DMS114 treated with DMSO at 0.1 percent for 48 hours (cell line): Measurements from ENCODE around the gene ASPA.
"Not testable (repeated sequence)": the region's sequence is repeated elsewhere in the genome, so short reads cannot be mapped to it uniquely, and the experiment has no call there.

Source experiments
- DNase-seq: peaks from one replicate; lab custom pipeline; 2025; ENCODE audit not compliant: unreplicated experiment; lab: John Stamatoyannopoulos, UW

ASPA gene

DNA sequence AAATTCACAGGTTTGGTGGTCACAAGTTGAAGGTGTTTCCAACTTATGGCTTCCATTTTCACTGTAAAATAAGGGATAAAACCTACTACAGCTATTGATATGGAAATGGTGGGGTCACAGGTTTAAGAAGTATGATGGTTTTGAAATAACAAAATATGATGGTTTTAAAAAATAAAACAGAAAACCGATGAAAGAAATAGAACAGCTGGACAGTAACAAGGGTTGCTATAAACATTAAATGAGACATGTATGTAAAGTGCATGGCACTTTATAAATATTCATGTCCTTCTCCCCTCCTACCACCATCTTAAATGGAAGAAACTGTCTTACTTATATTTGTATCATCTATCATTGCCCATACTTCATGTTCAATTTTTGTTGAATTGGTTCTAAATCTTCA lies 31.3 kb downstream of the ASPA start:
- no peak for DNase-seq

DNA sequence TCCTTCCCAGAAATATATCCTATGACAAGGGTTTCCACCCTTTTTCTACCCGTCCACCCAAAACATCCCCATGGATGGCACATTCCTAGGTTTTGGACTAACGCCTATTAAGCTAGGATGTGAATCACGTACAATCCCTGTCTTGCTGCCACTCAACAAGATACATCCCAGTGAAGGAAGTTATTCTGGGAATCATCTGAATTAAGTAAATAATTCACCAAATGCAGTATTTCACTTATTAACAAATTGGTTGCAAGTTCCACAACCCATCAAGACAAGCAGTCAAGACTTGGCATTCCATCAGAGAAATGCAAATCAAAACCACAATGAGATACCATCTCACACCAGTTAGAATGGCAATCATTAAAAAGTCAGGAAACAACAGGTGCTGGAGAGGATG lies 32.1 kb downstream of the ASPA start:
- DNase-seq, result no peak

DNA sequence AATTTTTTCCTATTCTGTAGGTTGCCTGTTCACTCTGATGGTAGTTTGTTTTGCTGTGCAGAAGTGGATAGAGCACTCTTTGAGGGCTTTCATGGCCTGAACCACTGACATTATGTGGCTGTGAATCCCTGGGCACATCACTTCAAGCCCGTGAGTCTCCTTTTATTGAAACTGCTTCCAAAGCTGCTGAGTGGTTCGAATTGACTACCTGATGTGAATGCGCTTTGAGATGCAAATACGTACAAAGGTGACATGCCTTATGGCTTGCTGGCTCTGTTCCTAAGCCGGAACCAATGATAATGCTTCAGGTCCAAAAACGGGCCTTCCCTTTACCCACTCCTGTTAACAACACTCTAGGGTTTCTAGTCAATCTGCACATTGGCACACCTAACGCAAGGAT lies 34.3 kb downstream of the ASPA start:
- no peak for DNase-seq

DNA sequence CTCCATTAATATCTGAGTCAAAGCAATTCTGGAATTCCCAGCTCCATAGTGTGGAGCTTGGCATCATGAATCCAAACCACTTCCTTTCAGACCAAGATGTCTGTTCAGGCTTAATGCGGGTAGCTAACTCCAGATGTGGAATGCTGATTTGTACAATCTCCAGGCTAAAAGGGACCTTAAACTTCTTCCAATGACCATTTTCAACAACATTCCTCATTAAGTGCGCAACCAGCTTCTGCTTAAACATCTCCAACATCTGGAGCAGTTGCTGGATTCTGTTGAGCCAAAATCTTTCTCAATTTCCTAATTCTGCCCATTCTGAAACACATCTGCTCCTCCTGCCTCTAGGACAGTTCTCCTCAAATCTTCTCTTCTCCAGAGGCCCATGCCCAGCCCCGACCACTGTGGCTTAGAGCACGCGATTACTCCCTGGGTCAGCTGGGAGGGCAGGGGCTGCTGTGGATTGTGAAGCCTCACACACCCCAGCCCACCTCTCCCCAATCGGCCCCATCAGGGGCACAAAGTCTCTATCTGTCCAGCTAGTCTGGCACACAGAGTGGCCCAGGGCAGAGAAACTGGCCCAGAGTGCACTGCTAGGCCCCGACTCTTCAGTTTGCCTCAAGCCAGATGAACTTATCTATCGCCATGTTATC lies 36.2 kb downstream of the ASPA start:
- DNase-seq, result no peak

DNA sequence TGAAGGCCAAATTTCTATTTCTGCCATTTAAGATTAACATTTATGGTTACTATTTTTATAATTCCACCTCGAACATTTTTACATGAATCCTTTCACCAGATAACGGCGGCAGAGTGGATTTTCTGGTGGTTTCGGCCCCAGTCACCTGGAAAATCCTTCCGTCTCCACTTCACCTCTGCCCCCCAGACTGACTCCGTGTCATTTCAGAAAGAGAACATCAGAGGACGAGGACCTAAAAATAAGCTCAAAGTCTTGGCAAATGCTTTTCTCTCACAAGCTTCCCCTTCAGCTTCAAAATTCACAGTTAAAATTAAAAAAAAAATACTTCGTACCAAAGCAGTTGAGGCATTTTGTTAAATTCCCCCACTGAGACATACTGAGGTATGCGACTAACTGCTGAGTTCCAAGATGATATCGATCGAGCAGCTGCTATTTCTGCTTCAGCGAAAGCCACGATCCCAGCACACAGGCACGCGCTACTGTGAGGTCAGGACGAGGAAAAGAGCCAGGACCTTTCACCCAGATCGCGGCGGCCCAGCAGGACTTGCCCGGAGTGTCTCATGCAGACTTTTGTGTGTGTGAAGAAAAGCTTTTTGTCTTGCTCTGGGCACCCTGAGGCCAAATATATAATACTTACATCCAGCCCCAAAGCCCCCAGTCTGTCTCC lies 36.8 kb downstream of the ASPA start:
- no peak for DNase-seq

DNA sequence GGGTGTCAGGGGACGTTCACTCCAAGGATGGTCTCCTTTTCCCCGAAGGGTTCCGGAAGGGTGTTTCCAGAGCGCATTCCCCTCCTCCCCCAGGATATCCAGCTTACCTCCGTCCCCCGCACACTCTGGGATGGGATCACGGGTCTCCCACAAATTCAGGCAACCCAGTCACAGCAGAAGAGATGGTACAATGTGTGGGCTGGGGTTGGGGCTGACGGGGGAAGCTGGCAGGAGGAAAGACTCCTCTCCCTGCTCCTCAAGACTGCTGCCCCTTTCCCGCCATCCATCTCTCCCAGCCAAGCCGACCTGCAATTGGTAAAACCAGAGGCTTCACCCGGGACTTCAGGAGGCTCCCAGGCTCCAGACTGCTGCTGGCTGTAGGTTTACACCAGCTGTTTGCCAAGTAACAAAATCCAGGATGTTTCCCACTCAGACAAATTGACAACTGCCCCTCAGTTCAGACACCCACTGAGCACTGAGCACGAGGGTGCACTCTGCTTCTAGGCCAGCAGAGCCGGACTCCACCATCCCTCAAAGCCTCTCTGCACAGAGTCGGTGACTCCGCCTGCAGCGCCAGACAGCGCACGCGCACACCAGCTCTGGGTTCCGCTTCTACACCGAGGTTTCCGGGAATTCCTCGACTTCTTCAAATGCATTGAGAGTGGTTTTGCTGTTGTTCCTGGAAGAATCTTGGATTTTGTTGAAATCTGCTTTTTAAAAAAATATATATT lies 37.7 kb downstream of the ASPA start:
- no peak for DNase-seq

DNA sequence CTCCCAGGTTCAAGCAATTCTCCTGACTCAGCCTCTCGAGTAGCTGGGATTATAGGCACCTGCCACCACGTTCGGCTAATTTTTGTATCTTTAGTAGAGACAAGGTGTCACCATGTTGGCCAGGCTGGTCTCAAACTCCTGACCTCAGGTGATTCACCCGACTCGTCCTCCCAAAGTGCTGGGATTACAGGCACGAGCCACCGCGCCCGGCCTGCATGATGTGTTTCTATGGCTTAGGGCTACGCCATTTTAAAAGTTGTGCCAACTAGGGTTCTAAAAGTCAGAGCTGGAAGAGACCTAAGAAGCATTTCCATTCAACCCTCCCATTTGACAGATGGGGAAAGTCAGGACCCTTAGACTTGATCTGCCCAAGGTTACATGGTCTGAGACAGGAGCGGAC lies 38.4 kb downstream of the ASPA start:
- DNase-seq, result not testable (repeated sequence)

DNA sequence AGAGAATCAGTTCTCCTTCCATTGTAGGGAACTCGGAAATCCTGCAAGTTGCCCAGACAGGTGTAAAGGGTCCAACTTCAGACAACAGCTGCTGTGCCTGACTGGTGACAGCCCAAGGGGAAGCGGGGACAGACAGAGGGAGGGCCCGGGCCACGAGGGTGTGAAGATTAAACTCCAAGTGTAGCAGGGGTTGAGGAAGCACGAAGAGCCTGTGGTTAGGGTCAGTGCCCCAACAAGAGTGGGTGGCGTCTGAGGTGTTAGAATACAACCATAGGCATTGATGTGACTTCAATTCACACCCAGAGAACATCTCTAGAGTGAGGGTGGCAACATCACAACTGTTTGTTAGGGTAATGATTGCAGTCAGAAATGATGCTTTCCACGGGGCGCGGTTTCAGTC lies 39.1 kb downstream of the ASPA start:
- DNase-seq, result no peak

DNA sequence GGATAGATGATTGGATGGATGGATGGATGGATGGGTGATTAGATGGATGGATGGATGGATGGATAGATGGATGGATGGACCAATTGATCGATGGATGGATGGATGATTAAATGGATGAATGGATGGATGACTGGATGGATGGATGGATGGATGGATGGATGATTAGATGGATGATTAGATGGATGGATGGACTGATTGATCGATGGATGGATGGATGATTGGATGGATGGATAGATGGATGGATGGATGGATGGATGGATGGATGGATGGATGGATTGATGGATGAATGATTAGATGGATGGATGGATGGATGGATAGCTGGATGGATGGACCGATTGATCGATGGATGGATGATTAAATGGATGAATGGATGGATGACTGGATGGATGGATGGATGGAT lies 43.7 kb downstream of the ASPA start:
- DNase-seq, result not testable (repeated sequence)

DNA sequence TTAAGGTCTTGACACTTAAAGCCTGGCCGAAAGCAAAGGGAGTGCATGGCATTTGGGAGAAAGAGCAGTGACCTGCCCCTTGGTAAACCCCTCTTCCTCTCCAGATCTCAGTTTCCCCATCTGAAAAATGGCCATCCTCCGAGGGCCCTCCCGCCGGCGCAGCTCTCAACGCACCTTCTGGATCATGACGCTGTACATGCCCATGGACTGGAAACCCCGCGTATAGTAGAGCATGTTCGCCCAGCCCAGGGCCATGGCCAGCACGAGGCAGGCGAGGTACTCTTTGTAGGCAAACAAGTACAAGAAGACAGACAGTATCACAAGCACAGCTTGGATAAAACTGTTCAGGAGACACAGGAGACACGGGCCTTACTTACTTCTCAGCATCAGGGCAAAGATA lies 48.2 kb downstream of the ASPA start:
- DNase-seq, result no peak

DNA sequence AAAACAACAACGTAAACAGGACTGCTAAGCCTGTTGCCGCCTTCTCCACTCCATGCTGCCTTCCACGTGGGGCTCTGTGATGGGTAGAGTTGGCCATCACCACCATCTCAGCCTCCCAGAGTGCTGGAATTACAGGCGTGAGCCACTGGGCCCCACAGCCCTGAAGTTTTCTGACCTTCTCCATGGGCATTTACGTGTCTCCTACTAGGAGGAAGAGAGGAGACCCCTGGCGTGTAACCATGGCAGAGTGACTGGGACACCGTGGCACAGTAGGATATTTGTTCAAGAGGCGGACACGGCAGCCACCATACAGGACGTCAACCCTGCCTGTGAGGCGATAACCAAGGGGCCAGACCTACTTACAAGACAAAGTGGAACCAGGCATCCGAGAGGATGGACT lies 50.7 kb downstream of the ASPA start:
- no peak for DNase-seq

DNA sequence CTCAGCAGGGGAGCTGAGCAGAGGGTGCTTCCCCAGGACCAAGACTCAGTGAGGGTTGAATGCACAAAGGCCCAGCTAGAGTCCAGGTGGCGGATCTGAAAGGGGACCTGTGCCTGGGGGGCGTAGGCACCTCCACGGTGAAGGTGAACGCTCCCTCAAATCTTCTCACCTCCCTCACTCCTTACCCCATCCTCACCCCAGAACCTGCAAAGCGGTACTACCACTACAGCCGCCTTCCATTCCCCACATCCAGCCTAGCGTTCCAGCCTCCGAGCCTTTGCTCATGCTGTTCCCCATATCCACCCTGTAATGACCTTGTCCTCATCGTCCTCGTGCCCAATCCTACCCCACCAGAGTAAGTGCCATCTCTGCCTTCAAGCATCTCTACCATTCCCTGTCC lies 51.2 kb downstream of the ASPA start:
- DNase-seq, result no peak

DNA sequence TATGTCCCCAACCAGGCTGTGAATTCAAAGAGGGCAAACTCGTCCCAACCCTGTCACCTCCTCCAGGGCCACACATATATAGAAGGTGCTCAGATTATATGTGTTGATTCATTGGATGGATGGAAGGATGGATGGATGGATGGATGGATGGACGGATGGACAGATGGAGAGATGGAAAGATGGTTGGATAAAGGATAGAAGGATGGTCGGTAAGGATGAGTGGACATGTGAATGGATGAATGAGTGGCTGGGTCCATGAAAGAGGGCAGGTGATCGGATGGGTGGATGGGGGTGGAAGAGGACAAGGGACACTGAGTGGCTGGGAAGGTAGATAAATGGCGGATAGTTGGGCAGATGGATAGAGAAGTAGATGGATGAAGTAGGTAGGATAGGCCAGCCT lies 51.7 kb downstream of the ASPA start:
- DNase-seq, result no peak

DNA sequence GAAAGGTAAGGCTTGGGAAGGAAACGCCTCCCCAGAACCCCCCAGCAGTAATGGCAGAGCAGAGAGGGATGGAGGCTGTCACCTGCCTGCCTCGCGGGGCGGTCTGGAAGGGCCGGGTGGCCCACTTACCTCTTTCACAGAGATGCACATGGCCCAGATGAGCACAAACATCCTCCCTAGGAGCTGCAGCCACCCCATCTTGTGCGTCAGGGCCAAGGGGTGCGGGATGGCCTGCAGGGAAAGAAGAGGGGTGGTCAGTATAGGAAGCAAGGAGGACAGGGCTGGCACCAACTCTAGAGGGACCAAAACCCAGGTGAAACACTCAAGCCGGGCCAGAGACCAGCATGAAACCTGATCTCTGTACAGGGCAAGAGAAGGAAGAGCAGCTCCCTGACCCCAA lies 52.1 kb downstream of the ASPA start:
- no peak for DNase-seq

DNA sequence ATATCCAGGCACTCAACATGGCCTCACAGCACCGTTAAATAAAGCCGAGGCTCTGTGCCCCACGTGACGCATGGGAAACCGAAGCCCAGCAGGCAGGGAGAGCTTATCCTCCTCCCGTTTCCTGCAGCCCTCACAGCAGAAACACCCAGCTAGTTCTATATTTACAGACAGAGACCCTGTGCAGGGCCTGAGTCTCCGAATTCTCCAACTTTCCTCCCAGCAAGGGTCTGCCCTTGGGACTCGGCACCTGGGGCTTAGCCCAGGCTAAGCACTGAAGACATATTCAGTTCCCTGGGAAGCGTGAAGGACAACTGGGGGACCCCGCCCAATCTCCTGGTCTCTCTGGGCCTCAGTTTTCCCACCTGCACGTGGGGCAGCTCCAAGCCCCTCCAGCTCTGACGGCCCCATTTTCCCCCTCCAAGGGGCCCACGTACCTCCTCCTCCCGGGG lies 52.6 kb downstream of the ASPA start:
- DNase-seq, result no peak

DNA sequence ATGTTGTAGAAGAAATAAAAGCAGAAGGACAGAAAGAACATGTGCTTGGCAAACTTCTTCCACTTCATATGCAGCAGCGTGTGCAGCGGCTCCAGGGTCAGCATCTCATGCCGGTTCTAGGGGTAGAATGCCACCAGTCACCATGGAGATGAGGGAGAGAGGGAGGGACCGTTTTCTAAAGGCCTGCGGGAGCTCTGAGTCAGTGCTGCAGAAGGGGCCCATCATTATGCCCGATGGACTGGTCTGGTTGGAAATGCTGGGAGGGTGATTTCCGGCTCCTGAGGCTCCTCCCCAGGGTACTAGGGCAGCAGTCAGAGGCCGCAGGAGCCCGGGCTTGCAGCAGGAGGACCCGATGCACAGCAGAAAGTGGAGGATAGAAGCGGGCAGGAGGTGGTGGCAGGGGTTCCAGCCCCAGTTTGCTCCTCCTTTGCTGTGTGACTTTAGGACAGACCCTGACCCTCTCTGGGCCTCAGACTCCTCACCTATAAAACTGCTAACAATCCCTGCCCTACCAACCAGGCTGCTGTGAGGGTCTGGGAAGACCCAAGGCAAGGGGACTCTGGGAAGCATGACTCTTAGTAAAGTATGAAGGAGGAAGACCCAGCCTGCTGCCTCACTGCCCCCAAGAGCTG lies 53.2 kb downstream of the ASPA start:
- no peak for DNase-seq

DNA sequence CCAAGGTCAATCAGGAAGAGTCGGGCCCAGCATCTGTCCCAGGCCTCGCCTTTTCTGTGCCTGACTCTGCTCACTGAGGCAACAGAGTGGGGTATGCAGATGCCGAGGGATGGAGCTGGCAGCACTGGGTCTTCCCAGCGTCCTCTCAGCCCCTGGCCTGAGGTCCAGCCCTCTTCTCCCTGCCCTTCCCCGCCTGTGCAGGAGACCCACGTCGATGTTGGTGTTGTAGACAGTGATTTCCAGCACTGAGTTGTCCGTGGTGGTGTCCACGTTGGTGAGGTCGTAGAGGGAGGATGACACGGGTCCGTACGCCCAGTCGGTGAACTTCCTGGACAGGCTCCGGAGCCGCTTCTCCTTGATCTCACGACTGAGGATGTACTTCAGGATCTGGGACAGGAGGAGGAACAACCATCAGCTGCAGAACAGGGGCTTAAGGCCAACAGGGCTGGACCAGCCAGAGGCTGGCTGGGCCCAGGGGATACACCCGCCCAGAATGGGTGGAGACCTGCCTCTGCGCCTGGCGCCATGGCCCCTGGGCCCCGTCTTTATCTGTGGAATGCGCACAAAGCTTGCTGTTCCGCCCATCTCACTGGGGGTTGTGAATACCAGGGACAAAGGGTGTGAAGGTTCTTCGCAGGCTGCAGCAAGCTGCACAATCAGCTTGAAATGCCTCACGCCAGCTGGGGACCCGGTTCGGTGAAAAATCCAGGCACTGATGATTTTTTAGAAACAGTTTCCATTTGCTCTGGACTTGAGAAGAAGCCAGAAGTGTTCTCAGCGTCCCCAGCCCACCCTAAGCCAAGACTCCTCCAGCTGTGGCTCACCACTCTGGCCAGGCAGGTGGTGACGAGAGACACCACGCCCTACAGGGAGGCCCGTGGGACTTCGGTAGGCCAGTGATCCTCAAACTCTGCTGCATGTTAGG lies 54.3 kb downstream of the ASPA start:
- DNase-seq, result no peak

DNA sequence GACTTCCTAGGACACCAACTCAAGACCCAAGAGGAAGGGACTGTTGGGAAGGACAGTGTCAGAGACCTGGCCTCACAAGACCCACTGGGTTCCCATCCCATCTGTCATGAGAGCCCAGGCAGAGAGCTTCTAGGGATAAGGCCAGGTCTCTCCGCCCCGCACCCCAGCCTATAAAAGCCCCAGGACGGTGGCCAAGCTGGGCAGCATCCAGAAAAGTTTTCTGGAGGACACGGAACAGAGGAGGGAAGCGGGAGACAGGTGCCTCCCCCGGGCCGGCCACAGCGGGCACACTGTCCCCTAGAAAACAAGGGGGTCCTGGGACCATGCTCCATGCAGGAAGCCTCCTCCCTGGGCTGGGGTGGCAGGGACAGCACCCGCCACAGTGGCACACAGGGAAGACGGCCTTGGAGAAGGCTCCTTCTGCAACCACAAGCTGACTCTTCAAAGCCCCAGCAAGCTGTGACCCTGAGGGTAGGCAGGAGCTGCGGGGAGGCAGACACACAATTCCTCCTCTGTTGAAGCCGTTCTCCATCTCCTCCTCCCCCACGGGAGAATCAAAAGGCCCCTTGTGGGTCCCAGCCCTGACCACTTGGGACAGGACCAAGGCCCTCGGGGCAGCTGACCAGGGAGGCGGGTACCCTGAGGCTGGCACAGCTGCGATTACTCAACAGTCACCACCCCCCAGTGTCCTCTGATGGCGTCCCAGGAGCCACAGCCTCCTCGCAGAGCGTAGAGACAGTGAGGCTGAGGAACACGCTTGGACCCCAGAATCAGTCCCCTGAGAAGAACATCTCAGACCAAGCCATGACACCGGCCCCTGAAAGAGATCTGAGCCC lies 55.7 kb downstream of the ASPA start:
- DNase-seq, result no peak

DNA sequence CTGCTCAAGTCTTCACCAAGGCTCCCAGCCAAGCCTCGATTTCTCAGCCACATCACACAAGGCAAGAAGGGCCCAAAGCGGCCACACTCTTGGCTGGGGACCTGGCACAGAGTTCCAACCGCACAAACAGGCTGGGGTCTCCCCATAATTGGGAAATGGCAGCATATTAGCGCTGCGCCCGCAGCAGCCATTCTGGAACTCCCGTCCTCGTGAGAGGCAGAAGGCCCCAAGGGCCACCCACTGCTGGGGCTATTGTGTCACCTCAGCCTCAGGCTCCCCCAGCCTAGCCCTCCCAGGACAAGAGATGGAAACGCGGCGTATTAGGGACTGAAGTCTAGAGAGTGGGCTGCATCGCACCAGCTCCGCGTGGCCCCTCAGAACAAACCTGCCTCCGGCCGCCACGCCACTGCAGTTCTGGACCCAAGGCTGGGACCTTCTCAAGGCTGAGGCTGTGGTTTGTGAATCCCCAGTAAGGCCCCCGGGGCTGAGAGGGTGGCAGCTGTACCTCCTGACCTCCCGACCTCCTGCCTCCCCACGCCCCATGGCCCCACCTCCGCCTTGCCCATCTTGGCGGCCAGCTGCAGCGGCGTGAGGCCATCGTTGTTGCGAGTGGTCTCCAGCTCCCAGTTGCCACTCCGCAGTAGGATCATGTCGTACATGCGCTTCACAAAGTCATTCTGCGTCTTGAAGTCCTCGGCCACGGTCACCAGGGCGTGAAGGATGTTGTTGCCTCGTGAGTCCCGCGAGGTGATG lies 56.5 kb downstream of the ASPA start:
- no peak for DNase-seq
